ENCODE results near the gene PHYHD1. TPM values are rescaled to one million over a fixed set of nuclear protein-coding genes. Genes with fewer than 3 reads are reported as not detected.
A peak's percentile ranks its signal among the peaks of the same experiment; 100 is the strongest.

Gene PHYHD1
- polyA plus RNA-seq, 1 donor (not counting 4 experiments of a cell fraction or from before 2014, with no cell fraction given) = 4.7 TPM

DNA sequence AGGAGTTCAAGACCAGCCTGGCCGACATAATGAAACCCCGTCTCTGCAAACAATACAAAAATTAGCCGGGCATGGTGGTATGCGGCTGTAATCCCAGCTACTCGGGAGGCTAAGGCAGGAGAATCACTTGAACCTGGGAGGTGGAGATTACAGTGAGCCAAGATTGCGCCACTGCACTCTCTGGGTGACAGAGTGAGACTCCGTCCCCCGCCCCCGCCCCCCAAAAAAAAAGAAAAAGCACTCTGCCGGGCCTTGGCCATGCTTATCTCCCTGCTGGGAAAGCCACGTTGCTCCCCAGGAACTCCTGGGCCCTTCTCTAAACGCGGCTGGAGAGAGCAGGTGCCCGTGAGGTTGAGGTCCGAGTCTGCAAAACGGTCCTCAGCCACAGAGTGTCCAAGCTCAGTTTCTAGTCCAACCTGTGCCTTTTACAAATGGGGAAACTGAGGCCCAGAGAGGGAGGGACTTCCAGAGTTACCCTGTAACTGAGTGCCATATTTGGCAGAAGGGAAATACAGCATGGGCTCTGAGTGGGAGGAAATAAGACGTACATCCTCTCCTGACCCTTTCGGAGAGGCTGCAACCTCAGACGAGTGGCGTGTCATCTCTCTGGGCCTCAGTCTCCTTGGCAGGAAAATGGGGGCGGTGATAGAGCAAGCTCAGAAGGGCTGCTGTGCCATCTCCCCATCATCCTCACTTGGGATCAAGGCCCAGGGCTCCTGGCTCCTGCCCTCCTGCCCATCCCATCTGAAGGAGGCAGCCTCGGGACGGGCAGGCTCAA, 6.6 kb upstream of the PHYHD1 start:
- no peak for TF ChIP-seq CTCF (optimal IDR thresholded peaks at IDR 0.05 in 1 of 3, IDR thresholded peaks at IDR 0.05 in 1 of 3, conservative IDR thresholded peaks at IDR 0.05 in 1 of 3; ENCODE audit: extremely low read depth in 1 of 3, insufficient read depth in 2 of 3, low read length in 3 of 3)
- TF ChIP-seq EZH2 (IDR thresholded peaks at IDR 0.05; ENCODE audit: low read length) = no peak
- Histone ChIP-seq H2AFZ (ENCODE audit: control insufficient read depth, low read length) (no peak overlapping the region), H3K27me3 (ENCODE audit: control insufficient read depth, extremely low read depth, insufficient read depth, low read length) (no peaks in the 10 kb centered on the region), H3K9me3 (ENCODE audit: control insufficient read depth, low read depth, low read length) (no peaks in the 10 kb centered on the region), H3K9me1 (ENCODE audit: control insufficient read depth, extremely low read depth, insufficient read depth, low read length) (peaks cover 3% of the 10 kb centered on the region), H3K4me2 (ENCODE audit: control insufficient read depth, extremely low read depth, insufficient read depth, low read depth, low read length) (no peak overlapping the region), H3K9ac (ENCODE audit: control insufficient read depth, extremely low read depth, insufficient read depth, low read length) (peak overlapping the region; percentile 67), H3K79me2 (ENCODE audit: control insufficient read depth, insufficient read depth, low read length) (peaks cover 52% of the 10 kb centered on the region), H3K4me3 (ENCODE audit: control insufficient read depth in 2 of 3, extremely low read depth in 1 of 3, insufficient read depth in 2 of 3, low read depth in 1 of 3, low read length in 3 of 3) (no peak overlapping the region), H3K27ac (ENCODE audit: control insufficient read depth, insufficient read depth, low read length) (peak overlapping the region; percentile 97), H3K4me1 (ENCODE audit: control insufficient read depth, extremely low read depth, insufficient read depth, low read length) (peaks cover 77% of the 10 kb centered on the region), H4K20me1 (ENCODE audit: control insufficient read depth, extremely low read depth, insufficient read depth, low read length) (no peaks in the 10 kb centered on the region), H3K36me3 (ENCODE audit: control insufficient read depth in 2 of 2, extremely low read depth in 1 of 2, insufficient read depth in 2 of 2, low read length in 2 of 2) (peaks cover 37 to 82% of the 10 kb centered on the region in 2 experiments)
- DNase-seq (ENCODE audit: low read depth, low spot score) (no peak), FAIRE-seq (no peak)
- dilution Hi-C loops (cut with MboI; ENCODE audit: extremely low pct_ligation_motif_present, low sequenced_read_pairs) = no loop called here

DNA sequence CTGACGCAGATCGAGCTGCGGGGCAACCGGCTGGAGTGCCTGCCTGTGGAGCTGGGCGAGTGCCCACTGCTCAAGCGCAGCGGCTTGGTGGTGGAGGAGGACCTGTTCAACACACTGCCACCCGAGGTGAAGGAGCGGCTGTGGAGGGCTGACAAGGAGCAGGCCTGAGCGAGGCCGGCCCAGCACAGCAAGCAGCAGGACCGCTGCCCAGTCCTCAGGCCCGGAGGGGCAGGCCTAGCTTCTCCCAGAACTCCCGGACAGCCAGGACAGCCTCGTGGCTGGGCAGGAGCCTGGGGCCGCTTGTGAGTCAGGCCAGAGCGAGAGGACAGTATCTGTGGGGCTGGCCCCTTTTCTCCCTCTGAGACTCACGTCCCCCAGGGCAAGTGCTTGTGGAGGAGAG, 4.6 kb upstream of the PHYHD1 start:
- no peaks in the 10 kb centered on the region for H3K27me3 ChIP-seq (ENCODE audit: control insufficient read depth, extremely low read depth, insufficient read depth, low read length)
- no peak for DNase-seq (ENCODE audit: low read depth, low spot score)
- H3K4me3 ChIP-seq (ENCODE audit: control insufficient read depth in 2 of 3, extremely low read depth in 1 of 3, insufficient read depth in 2 of 3, low read depth in 1 of 3, low read length in 3 of 3) = no peak overlapping the region
- no peak overlapping the region for H2AFZ ChIP-seq (ENCODE audit: control insufficient read depth, low read length)
- peaks cover 34% of the 10 kb centered on the region for H3K79me2 ChIP-seq (ENCODE audit: control insufficient read depth, insufficient read depth, low read length)
- H3K4me1 ChIP-seq (ENCODE audit: control insufficient read depth, extremely low read depth, insufficient read depth, low read length) = peaks cover 73% of the 10 kb centered on the region
- dilution Hi-C loops (cut with MboI; ENCODE audit: extremely low pct_ligation_motif_present, low sequenced_read_pairs) = no loop called here
- TF ChIP-seq EZH2 (IDR thresholded peaks at IDR 0.05; ENCODE audit: low read length) (no peak), CTCF (optimal IDR thresholded peaks at IDR 0.05 in 1 of 3, IDR thresholded peaks at IDR 0.05 in 1 of 3, conservative IDR thresholded peaks at IDR 0.05 in 1 of 3; ENCODE audit: extremely low read depth in 1 of 3, insufficient read depth in 2 of 3, low read length in 3 of 3) (no peak)
- peak overlapping the region; percentile 56 for H3K27ac ChIP-seq (ENCODE audit: control insufficient read depth, insufficient read depth, low read length)
- H4K20me1 ChIP-seq (ENCODE audit: control insufficient read depth, extremely low read depth, insufficient read depth, low read length) = no peaks in the 10 kb centered on the region
- H3K9ac ChIP-seq (ENCODE audit: control insufficient read depth, extremely low read depth, insufficient read depth, low read length) = peak overlapping the region; percentile 44
- no peak overlapping the region for H3K4me2 ChIP-seq (ENCODE audit: control insufficient read depth, extremely low read depth, insufficient read depth, low read depth, low read length)
- H3K36me3 ChIP-seq (ENCODE audit: control insufficient read depth in 2 of 2, extremely low read depth in 1 of 2, insufficient read depth in 2 of 2, low read length in 2 of 2) = peaks cover 25 to 67% of the 10 kb centered on the region in 2 experiments
- peaks cover 3% of the 10 kb centered on the region for H3K9me1 ChIP-seq (ENCODE audit: control insufficient read depth, extremely low read depth, insufficient read depth, low read length)
- no peaks in the 10 kb centered on the region for H3K9me3 ChIP-seq (ENCODE audit: control insufficient read depth, low read depth, low read length)
- no peak for FAIRE-seq

Data from keratinocyte (primary cell).